Mesenchymal stem cell (in vitro differentiated cells and primary cell): ENCODE results near the gene UGT1A7.

ENCODE experiments used
- DNase-seq: peaks from one replicate; pipeline ENCODE4 v3.0.0-alpha.2; 2013
- H2AFZ ChIP-seq: one replicate; pipeline ENCODE4 v1.6.1; 2013; ENCODE audit warnings: low read depth, mild to moderate bottlenecking, control low read depth, inconsistent platforms, low read length, moderate library complexity
- H2AK5ac ChIP-seq: 2 replicates; pipeline ENCODE4 v1.6.1; 2013; ENCODE audit warnings: low read length, moderate library complexity, mild to moderate bottlenecking, inconsistent platforms; ENCODE audit not compliant: severe bottlenecking
- H2BK120ac ChIP-seq: one replicate; pipeline ENCODE4 v1.6.1; 2013; ENCODE audit warnings: low read depth, mild to moderate bottlenecking, inconsistent platforms, low read length, moderate library complexity
- H2BK12ac ChIP-seq, 2 experiments: one replicate each; pipeline ENCODE4 v1.6.1; 2013; ENCODE audit warnings: inconsistent platforms in 2 of 2, low read length in 2 of 2, mild to moderate bottlenecking in 2 of 2, moderate library complexity in 2 of 2, control low read depth in 1 of 2
- H2BK15ac ChIP-seq: one replicate; pipeline ENCODE4 v1.6.1; 2013; ENCODE audit warnings: mild to moderate bottlenecking, low read depth, inconsistent platforms; ENCODE audit not compliant: poor library complexity, severe bottlenecking
- H2BK5ac ChIP-seq: 2 replicates; pipeline ENCODE4 v1.6.1; 2013; ENCODE audit warnings: low read depth, mild to moderate bottlenecking, low read length, control low read depth, inconsistent platforms; ENCODE audit not compliant: poor library complexity, severe bottlenecking
- H3K14ac ChIP-seq, 2 experiments: one replicate each; pipeline ENCODE4 v1.6.1; 2013; ENCODE audit warnings: inconsistent platforms in 2 of 2, low read length in 2 of 2, control low read depth in 1 of 2, mild to moderate bottlenecking in 1 of 2, moderate library complexity in 1 of 2
- H3K18ac ChIP-seq, 2 experiments: one replicate each; pipeline ENCODE4 v1.6.1; 2013; ENCODE audit warnings: inconsistent platforms in 2 of 2, low read length in 2 of 2, control low read depth in 1 of 2, low read depth in 1 of 2, mild to moderate bottlenecking in 1 of 2
- H3K23ac ChIP-seq, 2 experiments: one replicate each; pipeline ENCODE4 v1.6.1; 2013; ENCODE audit warnings: inconsistent platforms in 2 of 2, low read length in 2 of 2, mild to moderate bottlenecking in 2 of 2, moderate library complexity in 2 of 2, control low read depth in 1 of 2
- H3K27ac ChIP-seq: 2 replicates; pipeline ENCODE4 v1.5.1; 2013; ENCODE audit warnings: mild to moderate bottlenecking, moderate library complexity, low read length, control low read depth, inconsistent platforms; ENCODE audit not compliant: poor library complexity, severe bottlenecking
- H3K27me3 ChIP-seq, 2 experiments: 2 replicates each; pipeline versions ENCODE4 v1.6.1 to v1.7.0; 2013; ENCODE audit warnings: low read length in 2 of 2, mild to moderate bottlenecking in 2 of 2, moderate library complexity in 2 of 2, control low read depth in 1 of 2, inconsistent platforms in 1 of 2; ENCODE audit not compliant: control insufficient read depth in 1 of 2, insufficient read depth in 1 of 2
- H3K36me3 ChIP-seq, 2 experiments: 2 replicates each; pipeline versions ENCODE4 v1.6.1 to v1.7.0; 2013; ENCODE audit warnings: low read length in 2 of 2, control low read depth in 1 of 2, inconsistent platforms in 1 of 2, low read depth in 1 of 2, mild to moderate bottlenecking in 1 of 2; ENCODE audit not compliant: insufficient read depth in 2 of 2, control insufficient read depth in 1 of 2
- H3K4ac ChIP-seq, 2 experiments: one replicate each; pipeline ENCODE4 v1.6.1; 2013; ENCODE audit warnings: inconsistent platforms in 2 of 2, low read length in 2 of 2, mild to moderate bottlenecking in 2 of 2, moderate library complexity in 2 of 2, control low read depth in 1 of 2, low read depth in 1 of 2
- H3K4me1 ChIP-seq: 2 replicates; pipeline ENCODE4 v1.6.1; 2013; ENCODE audit warnings: low read depth, low read length, control low read depth; ENCODE audit not compliant: control insufficient read depth, insufficient read depth
- H3K4me2 ChIP-seq: 2 replicates; pipeline ENCODE4 v1.6.1; 2013; ENCODE audit warnings: low read length, mild to moderate bottlenecking, inconsistent platforms; ENCODE audit not compliant: poor library complexity, severe bottlenecking
- H3K4me3 ChIP-seq, 2 experiments: 2 replicates each; pipeline versions ENCODE4 v1.5.1 to v1.7.0; 2013; ENCODE audit warnings: low read length in 2 of 2, mild to moderate bottlenecking in 2 of 2, control low read depth in 1 of 2, low read depth in 1 of 2; ENCODE audit not compliant: insufficient read depth in 1 of 2
- H3K79me1 ChIP-seq: replicated peaks from 2 replicates; pipeline ENCODE4 v1.6.1; 2013; ENCODE audit warnings: mild to moderate bottlenecking, control low read depth, low read length, inconsistent platforms; ENCODE audit not compliant: poor library complexity, severe bottlenecking
- H3K9ac ChIP-seq: 2 replicates; pipeline ENCODE4 v1.7.0; 2013; ENCODE audit warnings: mild to moderate bottlenecking, low read length, moderate library complexity
- H3K9me3 ChIP-seq: 2 replicates; pipeline ENCODE4 v1.7.0; 2013; ENCODE audit warnings: mild to moderate bottlenecking, low read length; ENCODE audit not compliant: control insufficient read depth
- H4K8ac ChIP-seq: one replicate; pipeline ENCODE4 v1.6.1; 2013; ENCODE audit warnings: inconsistent platforms, mild to moderate bottlenecking, low read length, moderate library complexity
- H4K91ac ChIP-seq: one replicate; pipeline ENCODE4 v1.6.1; 2013; ENCODE audit warnings: mild to moderate bottlenecking, low read length, inconsistent platforms
- WGBS: methylation state at CpG from one replicate; pipeline ENCODE4 v1.1.7; 2013; ENCODE audit warnings: mixed read lengths; 5-methylcytosine and 5-hydroxymethylcytosine counted together

The UGT1A7 gene

DNA sequence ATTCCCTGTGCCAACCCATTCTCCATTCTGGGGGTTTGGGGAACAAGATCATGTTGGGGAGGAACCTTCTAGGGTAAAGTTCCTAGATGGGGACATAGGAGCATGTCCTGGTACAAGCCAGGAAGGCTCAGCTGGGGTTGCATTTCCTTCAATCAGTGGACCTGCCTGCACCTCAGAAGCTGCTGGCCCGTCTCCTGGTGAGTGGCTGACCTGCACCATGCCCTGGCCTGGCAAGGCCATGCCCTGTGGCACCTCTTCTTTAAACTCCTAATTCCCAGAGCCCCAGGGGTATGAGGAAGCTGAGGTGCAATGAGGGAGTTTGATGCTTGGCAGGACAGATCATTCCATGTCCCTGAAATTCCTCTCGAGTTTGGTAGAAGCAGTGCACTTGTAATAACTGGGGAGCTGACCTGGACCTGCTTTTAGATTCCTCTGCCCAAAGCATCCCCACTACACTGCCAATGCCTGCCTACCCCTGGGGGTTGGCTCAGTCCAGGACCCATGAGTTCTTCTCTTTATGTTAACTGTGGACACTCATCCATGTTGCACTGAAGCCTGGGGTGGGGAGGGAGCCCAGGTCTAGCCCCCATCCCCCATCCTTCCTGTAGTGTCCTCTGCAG is 121.7 kb downstream of the UGT1A7 start:
- Histone ChIP-seq H3K4me2 (no peak overlapping the region), H2BK120ac (no peak overlapping the region), H4K91ac (no peak overlapping the region), H3K9me3 (no peaks in the 10 kb centered on the region), H3K18ac (no peak overlapping the region), H3K36me3 (no peaks in the 10 kb centered on the region), H2AK5ac (no peak overlapping the region), H3K4me1 (no peaks in the 10 kb centered on the region), H3K23ac (no peak overlapping the region), H3K14ac (no peak overlapping the region), H3K27ac (no peak overlapping the region), H2BK12ac (no peak overlapping the region), H3K4me3 (no peak overlapping the region), H2BK15ac (no peak overlapping the region), H2AFZ (no peak overlapping the region), H2BK5ac (no peak overlapping the region), H3K9ac (no peak overlapping the region), H3K27me3 (peaks cover 43 to 59% of the 10 kb centered on the region in 2 experiments), H3K79me1 (no peaks in the 10 kb centered on the region), H4K8ac (no peak overlapping the region), H3K4ac (no peak overlapping the region)
- WGBS: 37% methylated on average over 2 of the region's 2 CpGs
- DNase-seq: no peak

DNA sequence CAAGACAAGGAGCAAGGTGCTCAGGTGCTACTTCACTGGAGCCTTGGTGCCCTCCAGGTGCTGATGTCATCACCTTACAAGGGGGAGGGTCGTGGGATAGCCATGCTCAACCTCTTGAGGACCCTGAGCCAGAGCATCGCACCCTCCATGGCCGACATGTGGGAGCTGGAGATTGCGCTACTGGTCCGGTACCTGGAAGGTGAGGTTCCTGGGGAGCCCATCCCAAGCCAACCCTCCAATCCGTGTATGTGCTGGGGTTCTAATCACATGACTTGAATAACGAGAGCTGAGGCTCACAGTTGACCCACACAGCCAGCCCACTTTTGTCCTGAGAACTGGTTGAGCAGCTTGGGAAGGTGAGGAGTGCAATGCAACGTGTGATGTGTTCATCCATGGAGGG is 122.3 kb downstream of the UGT1A7 start:
- no peak overlapping the region for H2AK5ac ChIP-seq
- H3K18ac ChIP-seq: no peak overlapping the region
- H3K4me1 ChIP-seq: no peaks in the 10 kb centered on the region
- no peak overlapping the region for H2BK120ac ChIP-seq
- no peaks in the 10 kb centered on the region for H3K9me3 ChIP-seq
- H2BK5ac ChIP-seq: no peak overlapping the region
- no peak overlapping the region for H3K23ac ChIP-seq
- no peak overlapping the region for H3K4me3 ChIP-seq
- H4K91ac ChIP-seq: no peak overlapping the region
- no peaks in the 10 kb centered on the region for H3K36me3 ChIP-seq
- no peak for DNase-seq
- no peak overlapping the region for H3K14ac ChIP-seq
- H2AFZ ChIP-seq: no peak overlapping the region
- WGBS: 64% methylated on average over 8 of the region's 8 CpGs
- H3K9ac ChIP-seq: no peak overlapping the region
- H3K27me3 ChIP-seq: peaks cover 46 to 60% of the 10 kb centered on the region in 2 experiments
- no peaks in the 10 kb centered on the region for H3K79me1 ChIP-seq
- H3K4ac ChIP-seq: no peak overlapping the region
- H2BK15ac ChIP-seq: no peak overlapping the region
- H4K8ac ChIP-seq: no peak overlapping the region
- H2BK12ac ChIP-seq: no peak overlapping the region
- H3K27ac ChIP-seq: no peak overlapping the region
- H3K4me2 ChIP-seq: no peak overlapping the region

DNA sequence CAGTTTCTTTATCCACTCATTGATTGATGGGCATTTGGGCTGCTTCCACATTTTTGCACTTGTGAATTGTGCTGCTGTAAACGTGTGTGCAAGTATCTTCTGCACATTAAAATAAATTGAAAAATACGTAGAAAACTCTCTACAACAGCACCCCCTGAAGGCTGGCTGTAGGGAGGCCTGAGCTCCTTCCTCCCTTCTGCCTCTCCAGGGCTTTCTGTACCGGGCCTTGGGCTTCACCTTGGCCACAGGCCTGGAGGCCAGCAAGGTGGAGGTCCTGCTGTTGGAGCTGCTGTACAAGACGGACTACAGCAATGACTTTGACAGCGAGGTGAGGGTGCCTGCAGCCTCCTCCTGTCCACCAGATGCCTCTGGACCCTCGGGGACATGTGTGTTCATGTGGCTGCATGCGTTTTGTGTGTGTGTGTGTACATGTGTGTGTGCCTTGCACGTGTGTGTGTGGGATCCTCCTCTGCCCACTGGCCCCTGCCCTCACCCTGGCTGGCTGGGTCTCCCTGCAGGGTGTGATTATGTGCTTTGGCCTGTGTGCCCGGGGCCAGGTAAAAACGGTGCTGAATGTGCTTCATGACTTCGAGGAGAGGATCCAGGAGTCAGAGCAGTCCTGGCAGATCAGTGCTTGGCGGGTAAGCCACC is 125.6 kb downstream of the UGT1A7 start:
- Histone ChIP-seq H3K18ac (no peak overlapping the region), H2BK15ac (no peak overlapping the region), H2BK5ac (no peak overlapping the region), H2BK12ac (no peak overlapping the region), H2AK5ac (no peak overlapping the region), H3K9me3 (no peaks in the 10 kb centered on the region), H4K8ac (no peak overlapping the region), H3K79me1 (no peaks in the 10 kb centered on the region), H4K91ac (no peak overlapping the region), H3K4me1 (no peaks in the 10 kb centered on the region), H3K27ac (no peak overlapping the region), H2AFZ (no peak overlapping the region), H3K4ac (no peak overlapping the region), H3K4me2 (no peak overlapping the region), H3K14ac (no peak overlapping the region), H3K9ac (no peak overlapping the region), H3K4me3 (no peak overlapping the region), H3K23ac (no peak overlapping the region), H3K27me3 (peaks cover 59 to 69% of the 10 kb centered on the region in 2 experiments), H2BK120ac (no peak overlapping the region), H3K36me3 (peaks cover 0 to 3% of the 10 kb centered on the region in 2 experiments)
- no peak for DNase-seq
- WGBS: 81% methylated on average over 12 of the region's 12 CpGs

DNA sequence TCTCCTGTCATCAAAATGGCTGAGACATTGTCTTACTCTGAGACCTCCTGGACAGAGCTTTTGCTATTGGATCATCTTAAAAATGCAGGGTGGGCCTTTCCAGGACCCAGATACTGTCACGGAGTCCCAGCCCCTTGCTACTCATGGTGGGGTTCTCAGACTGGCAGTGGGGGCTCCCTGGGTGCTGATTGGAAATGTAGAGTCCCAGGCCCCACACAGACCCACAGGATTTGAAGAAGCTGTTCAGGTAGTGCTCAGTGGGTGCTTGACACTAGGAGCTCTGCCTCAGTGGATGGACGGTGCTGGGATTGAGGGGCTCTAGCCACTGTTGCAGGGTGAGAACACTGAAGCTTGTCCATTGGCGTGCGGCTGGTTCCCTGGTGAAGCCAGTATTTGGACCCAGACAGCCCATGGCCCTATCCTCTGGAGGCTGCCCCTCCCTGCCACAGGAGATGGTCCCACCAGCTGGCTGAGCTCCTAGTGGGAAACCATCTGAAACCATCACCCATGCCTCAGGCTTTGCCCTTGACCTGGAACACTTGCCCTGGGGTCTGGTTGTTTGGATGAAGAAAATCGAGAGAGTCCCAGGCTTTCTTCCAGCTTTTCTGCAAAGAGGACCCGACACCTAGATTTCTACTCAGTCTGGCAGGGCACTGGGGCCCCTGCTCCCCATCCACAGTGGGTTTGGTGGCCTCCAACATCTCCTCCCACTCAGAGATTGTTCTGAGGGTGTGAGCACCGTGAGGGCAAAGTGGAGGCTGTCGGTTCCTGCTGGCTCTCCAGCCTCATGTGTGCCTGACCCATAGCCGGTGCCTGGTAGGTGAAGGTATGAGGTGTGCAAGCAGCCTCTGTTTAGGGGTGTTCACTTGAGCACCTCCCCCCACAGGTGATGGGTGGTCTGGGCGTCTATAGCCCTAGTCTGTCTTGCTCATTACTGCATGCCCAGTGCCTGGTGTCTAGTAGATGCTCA is 126.5 kb downstream of the UGT1A7 start:
- H3K14ac ChIP-seq: no peak overlapping the region

More for the DNA sequence above, 126.5 kb downstream of the UGT1A7 start:
- Histone ChIP-seq H3K4ac (no peak overlapping the region), H2BK15ac (no peak overlapping the region), H3K23ac (no peak overlapping the region), H3K4me1 (no peaks in the 10 kb centered on the region), H4K91ac (no peak overlapping the region), H3K4me3 (no peak overlapping the region), H3K27me3 (peaks cover 54 to 68% of the 10 kb centered on the region in 2 experiments), H2BK5ac (no peak overlapping the region), H3K36me3 (peaks cover 0 to 3% of the 10 kb centered on the region in 2 experiments), H2BK12ac (no peak overlapping the region), H3K9me3 (no peaks in the 10 kb centered on the region), H3K9ac (no peak overlapping the region), H2BK120ac (no peak overlapping the region), H2AFZ (no peak overlapping the region), H3K79me1 (no peaks in the 10 kb centered on the region), H4K8ac (no peak overlapping the region), H3K4me2 (no peak overlapping the region), H3K18ac (no peak overlapping the region), H2AK5ac (no peak overlapping the region), H3K27ac (no peak overlapping the region)
- WGBS: 67% methylated on average over 10 of the region's 10 CpGs
- DNase-seq: no peak
